ENCODE measurements around the gene ABCA6. TPM values are rescaled to one million over a fixed set of nuclear protein-coding genes. Genes with fewer than 3 reads are reported as not detected.

ABCA6 gene
- total and polyA plus RNA-seq, 2 of the 13 experiments (the other 11 are each of a cell fraction or from before 2014, with no cell fraction given): 0.05 to 0.11 TPM

GRCh38 chr17:69130627-69131296 lies 10.9 kb downstream of the ABCA6 start (continued):
- TF ChIP-seq, protein P1, sequence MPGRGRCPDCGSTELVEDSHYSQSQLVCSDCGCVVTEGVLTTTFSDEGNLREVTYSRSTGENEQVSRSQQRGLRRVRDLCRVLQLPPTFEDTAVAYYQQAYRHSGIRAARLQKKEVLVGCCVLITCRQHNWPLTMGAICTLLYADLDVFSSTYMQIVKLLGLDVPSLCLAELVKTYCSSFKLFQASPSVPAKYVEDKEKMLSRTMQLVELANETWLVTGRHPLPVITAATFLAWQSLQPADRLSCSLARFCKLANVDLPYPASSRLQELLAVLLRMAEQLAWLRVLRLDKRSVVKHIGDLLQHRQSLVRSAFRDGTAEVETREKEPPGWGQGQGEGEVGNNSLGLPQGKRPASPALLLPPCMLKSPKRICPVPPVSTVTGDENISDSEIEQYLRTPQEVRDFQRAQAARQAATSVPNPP (CRISPR knock-in tag; IDR thresholded peaks at IDR 0.05): no peak
- TF ChIP-seq MTA3 (CRISPR knock-in tag; IDR thresholded peaks at IDR 0.05) (no peak), KMT2A (CRISPR knock-in tag; IDR thresholded peaks at IDR 0.05) (no peak), SPEN (CRISPR knock-in tag; IDR thresholded peaks at IDR 0.05; ENCODE audit: low read depth) (no peak), ATRX (CRISPR knock-in tag; IDR thresholded peaks at IDR 0.05; ENCODE audit: borderline replicate concordance) (no peak), ZNF484 (CRISPR knock-in tag; IDR thresholded peaks at IDR 0.05; ENCODE audit: borderline replicate concordance, low read depth) (no peak), ZNF142 (CRISPR knock-in tag; IDR thresholded peaks at IDR 0.05) (no peak), NFIC (IDR thresholded peaks at IDR 0.05; ENCODE audit: low read length) (no peak), GFI1 (CRISPR knock-in tag; IDR thresholded peaks at IDR 0.05; ENCODE audit: borderline replicate concordance) (no peak), SRSF4 (IDR thresholded peaks at IDR 0.05; ENCODE audit: low read depth, low read length, poor library complexity, severe bottlenecking) (no peak), ZNF670 (CRISPR knock-in tag; IDR thresholded peaks at IDR 0.05; ENCODE audit: borderline replicate concordance) (no peak)

Measured in HepG2 (cell line).